CD14-positive monocyte (primary cell): ENCODE results near the gene NUP93. TPM values are rescaled to one million over a fixed set of nuclear protein-coding genes. Genes with fewer than 3 reads are reported as not detected.
"Not testable (repeated sequence)": the region's sequence is repeated elsewhere in the genome, so short reads cannot be mapped to it uniquely, and the experiment has no call there.

Source experiments
- DNase-seq, 3 donors: peaks; one replicate each; pipeline ENCODE4 v3.0.0-alpha.2; 2011 to 2022
- H2AFZ ChIP-seq: 2 replicates; pipeline ENCODE4 v1.6.0; 2012; ENCODE audit warnings: mild to moderate bottlenecking, low read depth, low read length, inconsistent platforms; ENCODE audit not compliant: insufficient read depth, poor library complexity, severe bottlenecking
- H3K27ac ChIP-seq, 2 donors: 1 replicate in 1 of 2; 2 replicates in 1 of 2; pipeline ENCODE4 v1.5.1; 2012 to 2013; ENCODE audit warnings: low read length in 2 of 2, control low read depth in 1 of 2, inconsistent platforms in 1 of 2, low read depth in 1 of 2, mild to moderate bottlenecking in 1 of 2
- H3K27me3 ChIP-seq, 2 donors: one replicate each; pipeline versions ENCODE4 v1.6.0 to v1.6.1; 2011 to 2013; ENCODE audit warnings: low read length in 2 of 2; ENCODE audit not compliant: control insufficient read depth in 2 of 2, insufficient read depth in 2 of 2
- H3K36me3 ChIP-seq, 2 donors: replicated peaks in 1 of 2; 1 replicate in 1 of 2; 2 replicates in 1 of 2; pipeline versions ENCODE4 v1.5.1 to v1.6.1; 2012 to 2013; ENCODE audit warnings: low read length in 2 of 2, control low read depth in 1 of 2, inconsistent platforms in 1 of 2, mild to moderate bottlenecking in 1 of 2; ENCODE audit not compliant: insufficient read depth in 2 of 2, control insufficient read depth in 1 of 2
- H3K4me1 ChIP-seq, 2 donors: 1 replicate in 1 of 2; 2 replicates in 1 of 2; pipeline versions ENCODE4 v1.5.1 to v1.6.1; 2012 to 2013; ENCODE audit warnings: low read length in 2 of 2, control low read depth in 1 of 2, inconsistent platforms in 1 of 2, mild to moderate bottlenecking in 1 of 2, moderate library complexity in 1 of 2; ENCODE audit not compliant: insufficient read depth in 2 of 2, control insufficient read depth in 1 of 2
- H3K4me2 ChIP-seq: replicated peaks from 2 replicates; pipeline ENCODE3; 2012; ENCODE audit warnings: low read length, moderate library complexity, mild to moderate bottlenecking; ENCODE audit not compliant: poor library complexity, severe bottlenecking; ENCODE audit errors: extremely low read depth
- H3K4me3 ChIP-seq, 3 experiments: fragments of 200-600 bp in 1 of 3; sonication (generic) in 1 of 3; replicated peaks in 1 of 3; 1 replicate in 2 of 3; 2 replicates in 1 of 3; pipeline ENCODE4 v1.5.1; 2011 to 2013; ENCODE audit warnings: low read length in 3 of 3, mild to moderate bottlenecking in 3 of 3, control low read depth in 2 of 3, low read depth in 2 of 3, inconsistent platforms in 1 of 3, moderate library complexity in 1 of 3
- H3K79me2 ChIP-seq: 2 replicates; pipeline ENCODE4 v1.6.0; 2012; ENCODE audit warnings: mild to moderate bottlenecking, control low read depth, inconsistent platforms, low read length, moderate library complexity; ENCODE audit not compliant: insufficient read depth
- H3K9ac ChIP-seq: 2 replicates; pipeline ENCODE4 v1.6.0; 2017; ENCODE audit warnings: low read length, mild to moderate bottlenecking; ENCODE audit not compliant: insufficient read depth, poor library complexity, severe bottlenecking
- H3K9me3 ChIP-seq, 2 donors: replicated peaks in 1 of 2; 1 replicate in 1 of 2; 2 replicates in 1 of 2; pipeline versions ENCODE4 v1.5.1 to v1.6.1; 2012 to 2013; ENCODE audit warnings: low read length in 2 of 2, control low read depth in 1 of 2; ENCODE audit not compliant: control insufficient read depth in 1 of 2, insufficient read depth in 1 of 2
- H4K20me1 ChIP-seq: 2 replicates; pipeline ENCODE4 v1.6.0; 2012; ENCODE audit warnings: mild to moderate bottlenecking, low read length, control low read depth, moderate library complexity; ENCODE audit not compliant: insufficient read depth
- H3K27ac Mint-ChIP-seq, 7 donors: one replicate each; pipeline ENCODE4 v1.8.0; 2020; ENCODE audit warnings: mild to moderate bottlenecking in 7 of 7, mixed read lengths in 7 of 7, moderate library complexity in 6 of 7, inconsistent platforms in 2 of 7
- H3K27me3 Mint-ChIP-seq, 3 donors: one replicate each; pipeline ENCODE4 v1.8.0; 2021 to 2022; ENCODE audit warnings: low read depth in 3 of 3, mild to moderate bottlenecking in 3 of 3, mixed read lengths in 3 of 3, moderate library complexity in 3 of 3, inconsistent platforms in 1 of 3
- H3K36me3 Mint-ChIP-seq, 2 donors: one replicate each; pipeline ENCODE4 v1.8.0; 2020; ENCODE audit warnings: mixed read lengths in 2 of 2, inconsistent platforms in 1 of 2, mild to moderate bottlenecking in 1 of 2
- H3K4me1 Mint-ChIP-seq: one replicate; pipeline ENCODE4 v1.8.0; 2020; ENCODE audit warnings: mild to moderate bottlenecking, mixed read lengths
- H3K4me3 Mint-ChIP-seq, 2 donors: one replicate each; pipeline ENCODE4 v1.8.0; 2020; ENCODE audit warnings: mild to moderate bottlenecking in 2 of 2, mixed read lengths in 2 of 2, moderate library complexity in 1 of 2
- H3K9me3 Mint-ChIP-seq, 7 donors: one replicate each; pipeline ENCODE4 v1.8.0; 2020 to 2022; ENCODE audit warnings: mixed read lengths in 7 of 7, mild to moderate bottlenecking in 6 of 7, moderate library complexity in 6 of 7, inconsistent platforms in 2 of 7
- CTCF ChIP-seq: fragments of 200-600 bp; IDR thresholded peaks from one replicate; pipeline ENCODE4 v1.8.0; 2022; ENCODE audit warnings: antibody characterized with exemption, mild to moderate bottlenecking
- WGBS: methylation state at CpG from one replicate; pipeline ENCODE4 v1.1.5; 2013; ENCODE audit warnings: missing lambda C conversion rate; ENCODE audit not compliant: insufficient coverage; 5-methylcytosine and 5-hydroxymethylcytosine counted together
- intact Hi-C, 2 donors: fragments of 100-400 bp; cut with micrococcal nuclease; formaldehyde crosslinking; loops; one replicate each; pipeline versions ENCODE4 v1.15.0 to v1.15.1; 2023
- polyA plus RNA-seq, 3 donors: library from polyadenylated mRNA; depleted of rRNA in 1 of 3; unstranded in 2 of 3; stranded (reverse) in 1 of 3; fragments of 300-500 nt in 2 of 3; fragments of >200 nt in 1 of 3; fragmentation: Illumina TruSeq in 2 of 3; gene quantifications; 1 replicate in 2 of 3; 2 replicates in 1 of 3; pipeline ENCODE4 v1.2.3, GENCODE V29; 2012 to 2021

NUP93 gene
- polyA plus RNA-seq, 3 donors: 46.6 to 77.7 (median 59.4) TPM

GRCh38 chr16:56716761-56717160 lies 13.2 kb upstream of the NUP93 start:
- no peaks in the 10 kb centered on the region for H3K9me3 ChIP-seq
- no peak overlapping the region for H3K4me3 ChIP-seq
- H3K27ac Mint-ChIP-seq: no peak overlapping the region
- peaks cover 0 to 4% of the 10 kb centered on the region in 2 donors for H3K27me3 ChIP-seq
- H3K4me2 ChIP-seq: no peak overlapping the region
- H3K36me3 Mint-ChIP-seq: no peaks in the 10 kb centered on the region
- H3K4me3 Mint-ChIP-seq: no peak overlapping the region
- intact Hi-C loops: no loop called here
- H3K4me1 Mint-ChIP-seq: no peaks in the 10 kb centered on the region
- no peak for DNase-seq
- no peaks in the 10 kb centered on the region for H3K4me1 ChIP-seq
- no peak overlapping the region for H2AFZ ChIP-seq
- WGBS: no CpG with 5 or more reads among the region's 3 CpGs
- H3K9ac ChIP-seq: no peak overlapping the region
- no peak for TF ChIP-seq CTCF
- no peaks in the 10 kb centered on the region for H4K20me1 ChIP-seq
- no peaks in the 10 kb centered on the region for H3K79me2 ChIP-seq
- H3K27ac ChIP-seq: no peak overlapping the region
- H3K36me3 ChIP-seq: no peaks in the 10 kb centered on the region
- H3K27me3 Mint-ChIP-seq: peaks cover 3 to 10% (median 4%) of the 10 kb centered on the region in 3 donors
- no peaks in the 10 kb centered on the region for H3K9me3 Mint-ChIP-seq

GRCh38 chr16:56717532-56717931 lies 12.4 kb upstream of the NUP93 start:
- H3K27me3 ChIP-seq, intact Hi-C loops: not testable (repeated sequence)

More at GRCh38 chr16:56717532-56717931, 12.4 kb upstream of the NUP93 start:
- not testable (repeated sequence) for H3K36me3 Mint-ChIP-seq, H3K27ac Mint-ChIP-seq, H3K36me3 ChIP-seq, H4K20me1 ChIP-seq, H3K9me3 Mint-ChIP-seq, H3K79me2 ChIP-seq, H3K9me3 ChIP-seq, H3K27me3 Mint-ChIP-seq, H3K4me1 Mint-ChIP-seq, H3K4me3 ChIP-seq, H3K4me1 ChIP-seq, H3K27ac ChIP-seq, H3K4me2 ChIP-seq, H3K4me3 Mint-ChIP-seq, H2AFZ ChIP-seq, DNase-seq, H3K9ac ChIP-seq
- WGBS: 100% methylated on average over 1 of the region's 2 CpGs
